HepG2 (cell line): ENCODE measurements around the gene UBFD1. TPM values are rescaled to one million over a fixed set of nuclear protein-coding genes. Genes with fewer than 3 reads are reported as not detected.

Experiments used
- ATAC-seq: fragments of 200-7000 bp; cut with Tn5 transposase; 3 replicates; pipeline ENCODE4 v1.9.1; 2020; ENCODE audit warnings: mild to moderate bottlenecking, moderate library complexity
- BruUV-seq: library from RNA; stranded (reverse); fragments of 400-500 nt; replicated peaks from 2 replicates; lab custom pipeline; 2021; lab: Mats Ljungman, UMichigan
- CTCF ChIA-PET: fragments of 300-600 bp; formaldehyde crosslinking; extraction: SDS; loops from one replicate; lab custom pipeline; 2021; ENCODE audit warnings: low total read pairs, inconsistent platforms, low intra/inter-chr PET ratio; lab: Yijun Ruan, JAX
- POLR2A ChIA-PET: fragments of 350-600 bp; sonication (Branson Sonifier 250); formaldehyde crosslinking; loops from one replicate; lab custom pipeline; 2020; ENCODE audit warnings: antibody characterized with exemption, inconsistent platforms; lab: Yijun Ruan, JAX
- DNase-seq: peaks from one replicate; pipeline ENCODE4 v3.0.0-alpha.2; 2015; ENCODE audit warnings: low spot score
- FAIRE-seq: peaks from 3 replicates; lab custom pipeline; 2011; peaks lifted over from hg19 to GRCh38; lab: Jason Lieb, UNC
- H2AFZ ChIP-seq: one replicate; pipeline ENCODE4 v1.6.1; 2011; ENCODE audit warnings: low read length, inconsistent platforms
- H3K27ac ChIP-seq: fragments of 300-600 bp; 3 replicates; pipeline ENCODE4 v1.8.0; 2011; ENCODE audit warnings: mixed run types, mild to moderate bottlenecking, mixed read lengths, low read length, inconsistent platforms; ENCODE audit not compliant: insufficient read depth; ENCODE audit errors: extremely low read length
- H3K27me3 ChIP-seq, 2 experiments: fragments of 200-600 bp in 1 of 2; 2 replicates in 1 of 2; 3 replicates in 1 of 2; pipeline versions ENCODE4 v1.6.0 to v1.8.0; 2011; ENCODE audit warnings: low read length in 2 of 2, mild to moderate bottlenecking in 2 of 2, moderate library complexity in 2 of 2, inconsistent platforms in 1 of 2; ENCODE audit not compliant: insufficient read depth in 2 of 2, control insufficient read depth in 1 of 2
- H3K36me3 ChIP-seq, 2 experiments: fragments of 200-600 bp in 1 of 2; replicated peaks in 1 of 2; 2 replicates in 1 of 2; 3 replicates in 1 of 2; pipeline versions ENCODE4 v1.5.1 to v1.8.0; 2011; ENCODE audit warnings: low read length in 2 of 2, inconsistent platforms in 1 of 2; ENCODE audit not compliant: insufficient read depth in 2 of 2, control insufficient read depth in 1 of 2
- H3K4me1 ChIP-seq: 2 replicates; pipeline ENCODE4 v1.5.1; 2012; ENCODE audit warnings: low read length, inconsistent platforms; ENCODE audit not compliant: insufficient read depth
- H3K4me2 ChIP-seq: 2 replicates; pipeline ENCODE4 v1.6.0; 2011; ENCODE audit warnings: low read depth, low read length, inconsistent platforms
- H3K4me3 ChIP-seq, 3 experiments: fragments of 200-600 bp in 1 of 3; sonication (generic), shearing (Covaris generic) in 1 of 3; replicated peaks in 1 of 3; 2 replicates each; pipeline ENCODE4 v1.5.1; 2011 to 2016; ENCODE audit warnings: low read length in 3 of 3, inconsistent platforms in 2 of 3, low read depth in 2 of 3, mild to moderate bottlenecking in 2 of 3, control low read depth in 1 of 3, mixed read lengths in 1 of 3; ENCODE audit not compliant: insufficient read depth in 1 of 3
- H3K79me2 ChIP-seq: one replicate; pipeline ENCODE4 v1.6.1; 2011; ENCODE audit warnings: low read length, inconsistent platforms; ENCODE audit not compliant: insufficient read depth
- H3K9ac ChIP-seq: 2 replicates; pipeline ENCODE4 v1.6.0; 2011; ENCODE audit warnings: mild to moderate bottlenecking, low read depth, low read length, inconsistent platforms; ENCODE audit not compliant: insufficient read depth
- H3K9me3 ChIP-seq: 2 replicates; pipeline ENCODE4 v1.5.1; 2012; ENCODE audit warnings: mild to moderate bottlenecking, low read length
- H4K20me1 ChIP-seq: 2 replicates; pipeline ENCODE4 v1.6.0; 2011; ENCODE audit warnings: inconsistent platforms, mild to moderate bottlenecking, low read length, moderate library complexity; ENCODE audit not compliant: insufficient read depth
- ERF ChIP-seq: IDR thresholded peaks from 2 replicates; pipeline ENCODE4 v1.6.1; 2018; ENCODE audit warnings: missing biosample characterization, missing genetic modification reagents
- GPN1 ChIP-seq: sonication (generic); formaldehyde crosslinking; IDR thresholded peaks from 2 replicates; pipeline ENCODE4 v1.5.1; 2020; ENCODE audit warnings: missing genetic modification reagents, borderline replicate concordance
- HMGA1 ChIP-seq: sonication (generic); formaldehyde crosslinking; conservative IDR thresholded peaks from 2 replicates; pipeline ENCODE4 v1.4.0; 2020; ENCODE audit warnings: missing genetic modification reagents
- KLF12 ChIP-seq: sonication (generic); formaldehyde crosslinking; IDR thresholded peaks from 2 replicates; pipeline ENCODE4 v1.4.0; 2020; ENCODE audit warnings: missing genetic modification reagents, borderline replicate concordance
- MED1 ChIP-seq: sonication (generic); formaldehyde crosslinking; IDR thresholded peaks from 2 replicates; pipeline ENCODE4 v1.4.0; 2020; ENCODE audit warnings: missing genetic modification reagents
- NR2F1 ChIP-seq, 2 experiments: fragments of 450-650 bp in 1 of 2; formaldehyde crosslinking in 1 of 2; IDR thresholded peaks; 2 replicates each; pipeline versions ENCODE4 v1.5.0 to v1.6.1; 2016 to 2020; ENCODE audit warnings: mild to moderate bottlenecking in 1 of 2, missing compliant biosample characterization in 1 of 2, missing genetic modification reagents in 1 of 2, moderate library complexity in 1 of 2
- NR2F6 ChIP-seq, 2 experiments: IDR thresholded peaks; 2 replicates each; pipeline ENCODE4 v1.6.1; 2016; ENCODE audit warnings: antibody characterized with exemption in 1 of 2, mild to moderate bottlenecking in 1 of 2
- NR3C1 ChIP-seq: sonication (generic); formaldehyde crosslinking; IDR thresholded peaks from 2 replicates; pipeline ENCODE4 v1.4.0; 2020; ENCODE audit warnings: missing genetic modification reagents
- THAP7 ChIP-seq: sonication (generic); formaldehyde crosslinking; IDR thresholded peaks from 2 replicates; pipeline ENCODE4 v1.8.1; 2023; ENCODE audit warnings: mild to moderate bottlenecking, missing genetic modification reagents
- TP53 ChIP-seq: sonication (generic); formaldehyde crosslinking; conservative IDR thresholded peaks from 2 replicates; pipeline ENCODE4 v1.4.0; 2020; ENCODE audit warnings: missing genetic modification reagents
- ZSCAN31 ChIP-seq: sonication (generic); formaldehyde crosslinking; IDR thresholded peaks from 2 replicates; pipeline ENCODE4 v1.5.0; 2020; ENCODE audit warnings: low read depth, mild to moderate bottlenecking, missing genetic modification reagents
- WGBS: methylation state at CpG from one replicate; pipeline ENCODE4 v1.1.6; 2017; ENCODE audit warnings: low lambda C conversion rate; 5-methylcytosine and 5-hydroxymethylcytosine counted together
- in situ Hi-C: cut with HindIII; loops from 2 replicates; pipeline ENCODE4 v1.10.0; 2017; ENCODE audit warnings: low pct_unique_long_range_greater_than_20kb; ENCODE audit not compliant: extremely low pct_ligation_motif_present
- intact Hi-C: fragments of 100-400 bp; cut with micrococcal nuclease; formaldehyde crosslinking; loops from one replicate; pipeline ENCODE4 v1.10.0; 2022; ENCODE audit not compliant: unreplicated experiment
- polyA plus RNA-seq, 8 experiments: library from polyadenylated mRNA; depleted of rRNA in 3 of 8; stranded (reverse) in 7 of 8; unstranded in 1 of 8; fragments of >200 nt; fragmentation: Illumina TruSeq in 4 of 8; extraction: Trizol in 4 of 8; gene quantifications; 2 replicates each; pipeline versions ENCODE4 v1.2.1 to v1.2.3, GENCODE V29; 2011 to 2016; ENCODE audit warnings: low read depth in 4 of 8, missing spikeins in 1 of 8, mixed read lengths in 1 of 8; ENCODE audit not compliant: insufficient read depth in 1 of 8
- total RNA-seq, 5 experiments: library from RNA; depleted of rRNA; stranded (reverse); fragments of >200 nt; fragmentation: Illumina TruSeq; extraction: Trizol; gene quantifications; 2 replicates each; pipeline ENCODE4 v1.2.3, GENCODE V29; 2016; ENCODE audit warnings: low read depth in 1 of 5
- TF ChIP-seq, protein P1 (sequence below): IDR thresholded peaks from 2 replicates; pipeline ENCODE4 v1.4.0; 2020; ENCODE audit warnings: mild to moderate bottlenecking, missing genetic modification reagents

UBFD1 gene
- total and polyA plus RNA-seq, 2 of the 13 experiments (the other 11 are each of a cell fraction or from before 2014, with no cell fraction given) = 100 to 111 TPM

DNA sequence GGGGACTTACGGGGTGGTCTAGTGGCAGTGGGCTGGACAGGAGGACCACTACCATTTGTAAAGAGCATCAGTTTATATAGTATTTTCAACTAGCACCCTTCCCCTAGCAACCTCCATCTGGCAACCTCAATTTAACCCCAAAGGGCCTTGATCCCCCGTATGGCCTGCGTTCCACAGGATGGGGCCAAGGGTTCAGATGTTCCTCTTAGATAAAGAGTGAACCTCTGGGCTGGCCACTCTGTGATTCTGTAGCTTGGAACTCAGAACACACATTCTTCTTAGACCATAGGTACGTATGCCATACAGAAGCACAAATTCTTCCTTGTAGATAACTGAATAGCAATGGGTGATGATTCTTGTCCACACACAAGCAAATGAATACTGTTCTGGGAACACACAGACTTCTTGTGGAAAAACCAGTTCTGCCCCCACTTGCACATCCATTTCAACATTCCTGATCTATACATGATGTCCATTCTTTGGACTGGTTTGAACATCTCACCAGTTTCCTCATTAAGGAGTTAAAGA is 45.3 kb upstream of the UBFD1 start (continued):
- no peak for TF ChIP-seq KLF12 (CRISPR knock-in tag)
- TF ChIP-seq, protein P1, sequence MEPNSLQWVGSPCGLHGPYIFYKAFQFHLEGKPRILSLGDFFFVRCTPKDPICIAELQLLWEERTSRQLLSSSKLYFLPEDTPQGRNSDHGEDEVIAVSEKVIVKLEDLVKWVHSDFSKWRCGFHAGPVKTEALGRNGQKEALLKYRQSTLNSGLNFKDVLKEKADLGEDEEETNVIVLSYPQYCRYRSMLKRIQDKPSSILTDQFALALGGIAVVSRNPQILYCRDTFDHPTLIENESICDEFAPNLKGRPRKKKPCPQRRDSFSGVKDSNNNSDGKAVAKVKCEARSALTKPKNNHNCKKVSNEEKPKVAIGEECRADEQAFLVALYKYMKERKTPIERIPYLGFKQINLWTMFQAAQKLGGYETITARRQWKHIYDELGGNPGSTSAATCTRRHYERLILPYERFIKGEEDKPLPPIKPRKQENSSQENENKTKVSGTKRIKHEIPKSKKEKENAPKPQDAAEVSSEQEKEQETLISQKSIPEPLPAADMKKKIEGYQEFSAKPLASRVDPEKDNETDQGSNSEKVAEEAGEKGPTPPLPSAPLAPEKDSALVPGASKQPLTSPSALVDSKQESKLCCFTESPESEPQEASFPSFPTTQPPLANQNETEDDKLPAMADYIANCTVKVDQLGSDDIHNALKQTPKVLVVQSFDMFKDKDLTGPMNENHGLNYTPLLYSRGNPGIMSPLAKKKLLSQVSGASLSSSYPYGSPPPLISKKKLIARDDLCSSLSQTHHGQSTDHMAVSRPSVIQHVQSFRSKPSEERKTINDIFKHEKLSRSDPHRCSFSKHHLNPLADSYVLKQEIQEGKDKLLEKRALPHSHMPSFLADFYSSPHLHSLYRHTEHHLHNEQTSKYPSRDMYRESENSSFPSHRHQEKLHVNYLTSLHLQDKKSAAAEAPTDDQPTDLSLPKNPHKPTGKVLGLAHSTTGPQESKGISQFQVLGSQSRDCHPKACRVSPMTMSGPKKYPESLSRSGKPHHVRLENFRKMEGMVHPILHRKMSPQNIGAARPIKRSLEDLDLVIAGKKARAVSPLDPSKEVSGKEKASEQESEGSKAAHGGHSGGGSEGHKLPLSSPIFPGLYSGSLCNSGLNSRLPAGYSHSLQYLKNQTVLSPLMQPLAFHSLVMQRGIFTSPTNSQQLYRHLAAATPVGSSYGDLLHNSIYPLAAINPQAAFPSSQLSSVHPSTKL = peak; percentile 17; the same call in 1 of the 2 replicates
- no peak for TF ChIP-seq GPN1 (CRISPR knock-in tag)
- 0 out of 2 replicates have a peak, but pooled peaks have one; percentile 36 for TF ChIP-seq ZSCAN31
- TF ChIP-seq, all 625 proteins: peak for 17

DNA sequence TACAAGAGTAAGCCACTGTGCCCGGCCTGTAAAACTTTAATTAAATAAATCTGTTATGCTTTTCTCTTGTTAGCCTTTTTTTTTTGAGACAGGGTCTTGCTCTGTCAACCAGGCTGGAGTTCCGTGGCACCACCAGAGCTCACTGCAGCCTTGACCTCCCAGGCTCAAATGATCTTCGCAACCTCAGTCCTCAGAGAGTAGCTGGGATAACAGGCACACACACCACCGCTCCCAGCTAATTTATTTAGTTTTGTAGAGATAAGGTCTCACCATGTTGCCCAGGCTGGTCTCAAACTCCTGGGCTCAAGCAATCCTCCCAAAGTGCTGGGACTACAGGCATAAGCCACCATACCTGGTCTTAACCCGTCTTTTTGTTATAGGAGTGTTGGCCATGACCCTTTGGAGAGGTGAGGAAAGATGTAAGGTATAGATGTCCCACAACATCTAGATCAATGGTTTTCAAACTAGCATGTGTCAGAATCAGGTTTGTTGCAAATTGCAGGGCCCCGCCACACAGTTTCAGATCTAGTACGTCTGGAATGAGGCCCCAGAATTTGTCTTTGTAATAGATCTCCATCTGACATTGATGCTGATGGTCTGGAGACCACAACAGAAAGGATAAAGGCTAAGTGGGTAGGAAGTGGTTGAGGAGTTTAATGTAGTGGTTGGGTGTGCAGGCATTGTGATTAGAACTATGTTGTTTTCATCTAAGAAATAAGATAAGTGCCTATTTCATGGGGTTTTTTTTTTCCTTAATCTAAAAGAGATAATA is 43.0 kb upstream of the UBFD1 start:
- WGBS = 86% methylated on average over 7 of the region's 7 CpGs

More for the DNA sequence above, 43.0 kb upstream of the UBFD1 start:
- DNase-seq (no peak), ATAC-seq (no peak), FAIRE-seq (peak; percentile 89)
- no peaks in the 10 kb centered on the region for H4K20me1 ChIP-seq
- H3K9ac ChIP-seq = no peak overlapping the region
- H2AFZ ChIP-seq = no peak overlapping the region
- no peak for TF ChIP-seq NR2F6 (IDR thresholded peaks at IDR 0.05)
- TF ChIP-seq NR2F6 (CRISPR knock-in tag; IDR thresholded peaks at IDR 0.05) = peak; percentile 21; the same call in 1 of the 2 replicates
- no peak for TF ChIP-seq NR3C1 (CRISPR knock-in tag)
- 0 out of 2 replicates have a peak, but pooled peaks have one; percentile 19 for TF ChIP-seq ERF (CRISPR knock-in tag)
- 0 out of 2 replicates have a peak, but pooled peaks have one; percentile 11 for TF ChIP-seq MED1
- TF ChIP-seq TP53 (CRISPR knock-in tag) = no peak
- 0 out of 2 replicates have a peak, but pooled peaks have one; percentile 27 for TF ChIP-seq THAP7
- peak in 1 of 2 experiments; percentile 29; a peak in 1 of 4 replicates for TF ChIP-seq NR2F1 (CRISPR knock-in tag; IDR thresholded peaks at IDR 0.05)
- TF ChIP-seq HMGA1 = no peak
- peaks cover 7% of the 10 kb centered on the region for H3K79me2 ChIP-seq
- peaks cover 0 to 10% of the 10 kb centered on the region in 2 experiments; a peak in 3 of 5 replicates for H3K36me3 ChIP-seq
- H3K4me3 ChIP-seq = no peak overlapping the region
- H3K4me1 ChIP-seq = peaks cover 39% of the 10 kb centered on the region
- intact Hi-C loops (no loop called here), in situ Hi-C loops (no loop called here)
- H3K27ac ChIP-seq = peak overlapping the region; percentile 15
- no peak overlapping the region for H3K4me2 ChIP-seq
- CTCF ChIA-PET = no interaction called here
- no peaks in the 10 kb centered on the region for H3K9me3 ChIP-seq
- no peaks in the 10 kb centered on the region; a peak in 1 of 5 replicates for H3K27me3 ChIP-seq
- no TSS peak for BruUV-seq
- POLR2A ChIA-PET = interaction anchor here (0.8 to 3.1 kb wide), 3 partner anchors 10 to 24 kb away, joined by 3 to 18 read pairs (median 4); no protein-coding TSS in a partner anchor
